GM10847 (cell line): ENCODE data around the gene NT5C1A.

Source experiments
- POLR2A ChIP-seq: IDR thresholded peaks from 2 replicates; pipeline ENCODE4 v1.6.1; 2011; ENCODE audit not compliant: insufficient read length; ENCODE audit errors: extremely low read depth

NT5C1A gene

GRCh38 chr1:39617488-39618049, 54.3 kb downstream of the NT5C1A start:
- TF ChIP-seq POLR2A: no peak

- TF ChIP-seq POLR2A: no peak
Observed at GRCh38 chr1:39615086-39615673, 56.7 kb downstream of the NT5C1A start.

DNA sequence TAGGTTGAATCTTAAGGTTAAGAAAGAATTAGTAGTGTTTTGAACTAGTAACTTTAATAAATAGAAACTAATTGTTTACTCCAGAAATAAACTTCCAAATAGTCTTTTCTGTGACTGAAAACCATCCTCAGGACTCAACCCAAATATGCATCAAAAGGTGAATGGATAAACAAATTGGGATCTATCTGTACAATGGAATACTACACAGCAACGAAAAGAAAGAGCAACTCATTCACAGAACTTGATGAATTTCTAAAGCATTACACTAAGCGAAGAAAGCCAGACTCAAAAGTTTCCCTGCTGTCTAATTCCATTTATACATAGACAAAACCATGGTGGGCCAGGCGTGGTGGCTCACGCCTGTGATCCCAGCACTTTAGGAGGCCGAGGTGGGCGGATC, 57.4 kb downstream of the NT5C1A start:
- no peak for TF ChIP-seq POLR2A

- TF ChIP-seq POLR2A: no peak
Observed at GRCh38 chr1:39613250-39613649, 58.7 kb downstream of the NT5C1A start.

GRCh38 chr1:39609618-39610331, 62.1 kb downstream of the NT5C1A start:
- TF ChIP-seq POLR2A: no peak
